ENCODE measurements around the gene RXRA.
A peak's percentile ranks its signal among the peaks of the same experiment; 100 is the strongest.

Gene RXRA

DNA sequence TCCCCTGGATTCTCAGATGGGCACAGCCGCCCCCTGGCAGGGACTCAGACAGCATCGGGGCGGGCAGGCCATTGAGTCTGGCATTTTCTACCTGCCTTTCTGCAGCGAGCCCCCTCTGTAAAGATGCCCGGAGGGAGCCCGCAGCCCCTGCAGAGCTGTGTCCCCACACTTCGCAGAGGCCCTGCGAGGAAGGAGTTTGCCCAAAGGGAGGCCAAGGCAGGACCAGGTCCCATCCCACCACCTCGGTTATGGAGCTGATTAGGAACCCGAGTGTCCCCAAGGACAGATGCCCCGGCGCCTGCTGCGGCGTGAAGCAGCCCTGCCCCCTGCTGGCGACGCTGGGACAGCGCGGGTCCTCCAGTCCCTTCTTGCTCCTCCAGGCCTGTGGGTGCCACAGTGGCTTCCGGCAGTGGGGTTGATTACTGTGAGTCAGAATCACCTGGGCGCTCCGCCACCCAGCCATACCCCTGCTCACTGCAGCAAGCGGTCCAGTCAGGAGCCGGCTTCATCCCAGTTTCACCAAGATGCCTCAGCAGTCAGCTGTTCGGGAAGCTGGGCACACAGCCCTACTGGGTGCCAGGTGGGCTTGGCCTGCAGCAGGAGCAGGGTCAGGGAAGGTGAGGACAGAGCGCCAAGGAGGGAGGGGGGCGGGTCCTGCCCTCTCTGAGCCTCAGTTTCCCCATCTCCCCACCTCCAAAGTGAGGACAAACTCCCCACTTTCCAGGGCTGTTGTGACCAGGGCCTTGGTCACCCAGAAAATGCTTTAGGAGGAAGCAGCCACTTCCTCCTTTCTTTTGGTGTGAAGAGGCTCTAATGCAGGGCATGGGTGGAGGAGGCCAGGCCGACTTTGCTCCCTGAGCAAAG lies 117.2 kb downstream of the RXRA start:
- Mint-ChIP-seq H3K4me3 (no peak overlapping the region), H3K27ac (no peak overlapping the region)
- DNase-seq: peak; percentile 81

GRCh38 chr9:134444038-134444315 lies 117.7 kb downstream of the RXRA start:
- H3K36me3 Mint-ChIP-seq (ENCODE audit: low read depth): no peaks in the 10 kb centered on the region
- H3K4me3 Mint-ChIP-seq: no peak overlapping the region

More for the DNA sequence above, 117.2 kb downstream of the RXRA start:
- Mint-ChIP-seq H3K4me1 (peaks cover 21% of the 10 kb centered on the region), H3K27me3 (ENCODE audit: low read depth, poor library complexity) (peaks cover 18% of the 10 kb centered on the region), H3K9me3 (peaks cover 10% of the 10 kb centered on the region), H3K36me3 (ENCODE audit: low read depth) (no peaks in the 10 kb centered on the region)
- TF ChIP-seq CTCF (IDR thresholded peaks at IDR 0.05): peak; percentile 99

DNA sequence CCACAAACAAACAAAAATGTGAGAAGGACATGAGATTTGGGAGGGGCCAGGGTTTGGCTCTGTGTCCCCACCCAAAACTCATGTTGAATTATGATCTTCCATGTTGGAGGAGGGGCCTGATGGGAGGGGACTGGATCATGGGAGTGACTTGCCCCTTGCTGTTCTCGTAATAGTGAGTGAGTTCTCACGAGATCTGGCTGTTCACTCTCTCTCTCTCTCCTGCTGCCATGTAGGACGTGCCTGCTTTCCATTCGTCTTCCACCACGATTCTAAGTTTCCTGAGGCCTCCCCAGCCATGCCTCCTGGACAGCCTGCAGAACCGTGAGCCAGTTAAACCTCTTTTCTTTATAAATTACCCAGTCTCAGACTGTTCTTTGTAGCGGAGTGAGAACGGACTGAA lies 118.7 kb downstream of the RXRA start:
- Mint-ChIP-seq H3K27ac (no peak overlapping the region), H3K4me3 (no peak overlapping the region), H3K36me3 (ENCODE audit: low read depth) (no peaks in the 10 kb centered on the region), H3K27me3 (ENCODE audit: low read depth, poor library complexity) (peaks cover 18% of the 10 kb centered on the region), H3K4me1 (peaks cover 20% of the 10 kb centered on the region), H3K9me3 (peaks cover 21% of the 10 kb centered on the region)
- no peak for TF ChIP-seq CTCF (IDR thresholded peaks at IDR 0.05)
- no peak for DNase-seq

More at GRCh38 chr9:134444038-134444315, 117.7 kb downstream of the RXRA start:
- TF ChIP-seq CTCF (IDR thresholded peaks at IDR 0.05): no peak
- Mint-ChIP-seq H3K27me3 (ENCODE audit: low read depth, poor library complexity) (peaks cover 18% of the 10 kb centered on the region), H3K27ac (no peak overlapping the region), H3K9me3 (peaks cover 16% of the 10 kb centered on the region), H3K4me1 (peaks cover 21% of the 10 kb centered on the region)
- no peak for DNase-seq

DNA sequence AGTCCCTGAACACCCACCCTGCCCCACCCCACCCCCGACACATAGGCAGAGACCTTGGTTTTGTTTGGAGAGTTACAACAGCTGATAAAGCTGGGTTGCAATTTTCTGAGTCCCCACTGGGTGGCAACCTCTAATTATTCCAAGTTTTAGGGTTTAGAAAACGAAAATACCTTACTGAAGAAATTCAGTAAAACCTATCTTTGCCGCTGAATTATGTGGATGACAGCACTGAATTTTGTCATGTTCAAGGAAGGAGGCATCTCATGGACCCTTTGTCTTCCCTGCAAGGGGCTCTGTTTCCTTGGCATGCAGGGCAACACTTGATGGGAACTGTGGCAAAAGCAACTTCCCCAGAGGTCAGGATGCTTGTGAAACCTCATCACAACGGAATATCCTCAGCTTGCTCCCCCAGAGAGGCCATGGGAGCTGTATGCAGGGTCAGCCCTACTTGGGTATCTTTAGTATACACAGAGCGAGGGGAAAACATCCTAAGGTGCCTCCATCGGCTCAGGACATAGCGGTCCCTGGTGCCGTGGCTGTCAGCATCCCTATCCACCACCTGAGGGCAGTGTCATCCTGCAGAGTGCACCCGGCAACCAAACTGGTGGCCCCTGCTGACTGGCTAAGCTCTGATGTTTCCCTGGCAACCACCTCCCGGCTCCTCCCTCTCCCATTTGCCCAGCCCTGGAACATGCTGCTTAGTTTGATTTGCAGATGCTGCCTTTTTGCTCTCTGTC lies 123.1 kb downstream of the RXRA start:
- peak; percentile 86 for TF ChIP-seq CTCF (IDR thresholded peaks at IDR 0.05)
- H3K4me1 Mint-ChIP-seq: peaks cover 13% of the 10 kb centered on the region
- H3K4me3 Mint-ChIP-seq: no peak overlapping the region
- H3K27ac Mint-ChIP-seq: no peak overlapping the region
- peaks cover 24% of the 10 kb centered on the region for H3K27me3 Mint-ChIP-seq (ENCODE audit: low read depth, poor library complexity)
- peaks cover 21% of the 10 kb centered on the region for H3K9me3 Mint-ChIP-seq
- no peaks in the 10 kb centered on the region for H3K36me3 Mint-ChIP-seq (ENCODE audit: low read depth)
- peak; percentile 88 for DNase-seq

DNA sequence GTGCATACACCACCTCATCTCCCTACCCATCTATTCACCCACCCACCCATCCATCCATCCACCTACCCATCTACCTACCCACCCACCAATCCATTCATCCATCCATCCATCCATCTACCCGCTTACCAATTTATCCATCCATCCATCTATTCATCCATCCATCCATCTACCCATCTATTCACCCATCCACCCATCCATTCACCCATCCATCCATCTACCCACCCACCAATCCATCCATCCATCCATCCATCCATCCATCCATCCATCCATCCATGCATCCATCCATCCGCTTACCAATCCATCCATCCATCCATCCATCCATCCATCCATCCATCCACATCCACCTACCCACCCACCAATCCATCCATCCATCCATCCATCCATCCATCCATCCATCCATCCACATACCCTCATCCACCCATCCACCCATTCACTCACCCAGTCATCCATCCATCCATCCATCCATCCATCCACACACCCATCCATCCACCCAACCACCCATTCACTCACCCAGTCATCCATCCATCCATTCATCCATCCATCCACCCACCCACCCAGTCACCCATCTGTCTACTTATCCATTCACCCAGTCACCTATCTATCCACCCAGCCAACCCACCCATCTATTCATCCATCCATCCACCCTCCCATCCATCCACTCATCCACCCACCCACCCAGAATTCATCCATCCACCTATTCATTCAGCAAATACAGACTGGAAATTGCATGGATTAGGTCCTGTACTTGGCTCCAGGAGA lies 125.6 kb downstream of the RXRA start:
- DNase-seq: no peak
- H3K9me3 Mint-ChIP-seq: peaks cover 15% of the 10 kb centered on the region
- H3K4me1 Mint-ChIP-seq: peaks cover 25% of the 10 kb centered on the region
- no peak for TF ChIP-seq CTCF (IDR thresholded peaks at IDR 0.05)
- no peak overlapping the region for H3K4me3 Mint-ChIP-seq
- no peaks in the 10 kb centered on the region for H3K36me3 Mint-ChIP-seq (ENCODE audit: low read depth)
- peaks cover 10% of the 10 kb centered on the region for H3K27me3 Mint-ChIP-seq (ENCODE audit: low read depth, poor library complexity)
- H3K27ac Mint-ChIP-seq: no peak overlapping the region

Measured in nephron progenitor cell (in vitro differentiated cells).